ENCODE measurements around the gene TAF1D.

Gene TAF1D

DNA sequence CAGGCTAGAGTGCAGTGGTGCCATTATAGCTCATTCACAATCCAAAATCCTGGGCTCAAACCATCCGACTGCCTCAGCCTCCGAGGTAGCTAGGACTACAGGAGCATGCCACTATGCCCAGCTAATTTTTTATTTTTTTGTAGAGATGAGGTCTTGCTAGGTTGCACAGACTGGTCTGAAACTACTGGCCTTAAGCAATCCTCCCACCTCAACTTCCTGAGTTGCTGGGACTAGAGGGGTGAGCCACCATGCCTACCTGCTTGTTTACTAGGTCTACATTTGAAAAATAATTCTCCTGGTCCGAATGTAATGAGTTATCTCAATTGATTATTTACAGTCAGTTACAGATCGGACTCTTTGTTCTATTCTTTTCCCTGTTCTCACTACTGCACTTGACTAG is 22.0 kb downstream of the TAF1D start:
- no peak for DNase-seq

DNA sequence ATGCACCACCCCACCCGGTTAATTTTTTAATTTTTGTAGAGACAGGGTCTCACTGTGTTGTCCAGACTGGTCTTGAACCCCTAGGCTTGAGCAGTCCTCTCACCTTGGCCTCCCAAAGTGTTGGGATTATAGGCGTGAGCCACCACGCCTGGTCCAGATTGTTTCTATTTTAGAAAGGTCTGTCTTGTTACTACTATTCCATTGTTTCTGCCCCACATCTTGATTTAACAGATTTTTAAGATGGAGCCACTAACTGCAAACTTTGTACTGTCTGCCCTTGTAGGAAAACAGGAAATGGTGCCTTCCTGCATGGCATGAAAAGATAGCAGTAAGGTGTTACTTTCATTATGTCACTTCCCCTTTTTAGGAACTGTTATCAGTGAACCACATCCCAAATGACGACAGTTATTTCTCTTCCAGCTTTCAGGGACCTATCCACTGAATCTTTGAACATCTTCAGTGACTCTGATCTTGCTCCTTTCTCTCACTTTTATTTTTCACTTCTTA is 23.2 kb downstream of the TAF1D start:
- no peak for DNase-seq

DNA sequence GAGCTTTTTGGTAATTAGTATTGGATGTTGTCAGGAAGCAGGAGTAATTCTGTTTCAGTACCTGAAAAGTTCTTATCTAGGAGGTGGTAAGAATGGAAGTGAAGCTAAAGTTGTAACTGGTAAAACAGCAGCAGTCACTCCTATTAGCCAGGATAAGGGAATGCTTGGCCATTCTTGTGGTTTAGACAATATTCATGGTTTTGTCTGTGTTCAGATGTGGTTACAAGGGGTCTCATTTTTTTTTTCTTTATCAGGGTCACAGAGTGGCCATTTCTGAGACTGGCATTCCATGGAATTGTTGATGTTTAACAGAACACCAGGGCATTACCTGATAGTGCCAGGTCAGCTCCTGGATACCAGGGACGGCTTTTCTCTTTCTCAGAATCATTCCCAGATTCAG is 23.8 kb downstream of the TAF1D start:
- no peak for DNase-seq

DNA sequence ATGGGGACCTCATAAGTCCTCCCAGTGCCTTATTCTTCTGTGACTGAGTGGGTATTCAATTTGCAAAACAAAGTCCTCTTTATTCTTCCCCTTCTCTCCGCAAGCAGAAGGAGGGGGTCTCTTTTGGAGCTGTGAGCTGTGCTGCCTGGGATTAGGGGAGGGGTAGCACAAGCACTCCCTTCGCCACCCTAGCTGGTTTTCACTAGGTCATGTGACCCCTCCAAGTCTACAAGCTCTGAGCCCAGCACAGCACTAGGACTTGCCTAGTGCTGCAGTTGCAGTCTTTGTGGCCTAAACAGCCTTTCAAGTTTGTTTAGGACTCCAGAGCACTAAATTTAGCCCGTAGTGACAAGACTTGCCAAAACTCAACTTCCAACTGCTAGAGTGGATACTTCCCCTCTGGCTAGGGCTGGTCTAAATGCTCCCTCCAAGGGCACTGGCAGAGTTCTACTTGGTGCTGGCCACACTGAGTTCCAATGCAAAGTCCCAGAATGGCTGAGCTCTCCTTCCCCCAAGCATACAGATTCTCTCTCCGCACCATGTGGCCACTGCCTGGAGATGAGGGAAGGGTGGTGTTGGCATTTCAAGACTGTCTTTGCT is 25.4 kb downstream of the TAF1D start:
- DNase-seq = no peak

DNA sequence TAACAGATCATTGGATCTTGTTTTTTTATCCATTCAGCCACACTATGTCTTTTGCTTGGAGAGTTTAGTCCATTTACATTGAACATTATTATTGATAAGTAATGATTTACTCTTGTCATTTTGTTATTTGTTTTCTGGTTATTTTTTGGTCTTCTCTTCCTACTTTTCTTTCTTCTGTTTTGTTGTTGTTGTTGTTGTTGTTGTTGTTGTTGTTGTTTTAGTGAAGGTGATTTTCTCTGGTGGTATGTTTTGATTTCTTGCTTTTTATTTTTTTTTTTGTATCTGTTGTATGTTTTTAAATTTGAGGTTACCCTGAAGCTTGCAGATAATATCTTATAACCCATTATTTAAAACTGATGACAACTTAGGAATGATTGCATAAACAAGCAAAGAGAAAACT is 28.6 kb downstream of the TAF1D start:
- no peak for DNase-seq

DNA sequence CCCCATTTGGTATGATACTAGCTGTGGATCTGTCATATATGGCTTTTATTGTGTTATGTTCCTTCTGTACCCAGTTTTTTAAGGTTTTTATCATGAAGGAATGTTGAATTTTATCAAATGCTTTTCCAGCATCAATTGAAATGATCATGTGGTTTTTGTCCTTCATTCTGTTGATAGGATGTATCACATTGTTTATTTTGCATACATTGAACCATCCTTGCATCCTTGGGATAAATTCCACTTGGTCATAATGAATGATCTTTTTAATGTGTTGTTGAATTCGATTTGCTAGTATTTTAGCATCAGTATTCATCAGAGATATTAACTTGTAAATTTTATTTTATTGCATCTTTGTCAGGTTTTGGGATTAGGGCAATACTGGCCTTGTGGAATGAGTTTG is 31.1 kb downstream of the TAF1D start:
- DNase-seq = no peak

DNA sequence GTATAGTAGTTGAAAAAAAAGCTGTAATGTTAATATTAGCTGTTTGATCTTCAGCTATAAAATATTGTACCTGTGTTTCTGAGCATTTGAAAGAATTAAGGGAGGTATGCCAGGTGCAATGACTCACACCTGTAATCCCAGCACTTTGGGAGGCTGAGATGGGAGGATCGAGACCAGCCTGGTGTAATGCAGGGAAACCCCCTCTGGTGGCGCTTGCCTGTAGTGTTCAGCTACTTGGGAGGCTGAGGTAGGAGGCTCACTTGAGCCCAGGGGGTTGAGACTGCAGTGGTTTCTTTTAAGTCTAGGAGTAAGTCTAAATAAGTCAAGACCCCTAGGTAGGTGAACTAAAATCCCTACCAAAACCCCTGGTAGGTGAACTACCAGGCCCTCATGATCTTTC is 37.1 kb downstream of the TAF1D start:
- DNase-seq = no peak

DNA sequence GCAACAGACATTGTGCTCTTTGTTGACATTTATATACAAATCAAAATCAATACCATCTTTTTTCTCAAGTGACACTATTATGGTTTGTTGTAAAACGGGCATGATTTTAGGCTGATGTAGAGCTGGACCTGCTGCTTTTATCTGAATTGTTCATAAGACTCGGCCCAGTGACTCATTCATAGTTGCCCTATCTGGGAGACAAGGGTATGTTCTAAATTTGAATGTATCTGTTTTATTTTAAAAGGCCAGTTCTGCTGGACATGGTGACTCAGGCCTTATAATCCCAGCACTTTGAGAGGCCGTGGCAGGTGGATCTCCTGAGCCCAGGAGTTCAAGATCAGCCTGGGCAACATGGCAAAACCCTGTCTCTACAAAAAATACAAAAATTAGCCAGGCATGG is 40.5 kb downstream of the TAF1D start:
- no peak for DNase-seq

DNA sequence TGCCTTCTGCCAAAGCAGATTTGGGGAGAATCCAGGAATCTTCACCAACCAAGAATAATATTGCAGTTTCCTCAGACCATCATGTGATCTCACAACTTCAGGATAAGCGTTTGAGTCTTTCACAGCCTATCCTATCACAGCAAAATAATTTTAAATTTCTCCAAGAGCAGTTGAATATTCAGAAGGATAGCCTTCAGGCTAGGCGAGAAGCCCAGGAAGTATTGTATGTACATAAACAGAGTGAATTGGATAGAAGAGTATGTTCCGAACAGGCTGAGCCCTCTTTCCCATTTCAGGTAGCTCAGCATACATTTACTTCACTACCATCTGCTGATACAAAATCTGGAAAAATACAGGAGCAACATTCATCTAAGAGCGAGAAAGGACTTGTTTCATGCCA is 43.7 kb downstream of the TAF1D start:
- no peak for DNase-seq

DNA sequence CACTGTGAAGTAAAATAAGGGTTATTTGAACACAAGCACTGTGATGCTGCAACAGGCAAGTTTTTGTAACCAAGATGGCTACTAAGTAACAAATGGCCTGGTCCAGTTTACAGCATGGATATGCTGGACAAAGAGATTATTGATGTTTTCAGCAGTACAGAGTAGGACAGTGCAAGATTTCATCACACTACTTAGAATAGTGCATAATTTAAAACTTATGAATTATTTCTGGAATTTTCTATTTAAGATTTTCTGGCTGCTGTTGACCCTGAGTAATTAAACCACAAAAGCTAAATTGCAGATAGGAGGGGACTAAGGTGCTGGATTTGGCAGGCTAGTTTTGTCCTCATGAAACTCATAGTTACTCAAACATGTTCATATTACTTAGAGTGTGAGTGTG is 46.7 kb downstream of the TAF1D start:
- DNase-seq = no peak

DNA sequence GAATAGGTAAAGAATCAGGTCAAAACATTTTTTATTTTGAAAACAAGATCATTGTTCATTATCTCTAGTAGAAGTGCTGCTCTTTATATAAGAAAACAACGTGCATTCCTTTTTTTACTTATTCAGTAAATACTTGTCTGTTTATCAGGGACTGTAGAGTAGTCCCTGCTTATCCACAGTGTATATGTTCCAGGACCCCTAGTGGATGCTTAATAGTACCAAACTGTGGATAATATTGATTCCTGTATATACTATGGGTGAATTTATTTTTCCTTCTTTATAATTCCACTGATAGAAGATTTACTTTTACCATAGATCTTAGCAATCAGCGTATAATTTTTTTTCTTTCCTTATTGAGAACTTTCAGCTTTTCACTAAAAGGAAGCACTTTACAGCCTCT is 47.2 kb downstream of the TAF1D start:
- DNase-seq = no peak

DNA sequence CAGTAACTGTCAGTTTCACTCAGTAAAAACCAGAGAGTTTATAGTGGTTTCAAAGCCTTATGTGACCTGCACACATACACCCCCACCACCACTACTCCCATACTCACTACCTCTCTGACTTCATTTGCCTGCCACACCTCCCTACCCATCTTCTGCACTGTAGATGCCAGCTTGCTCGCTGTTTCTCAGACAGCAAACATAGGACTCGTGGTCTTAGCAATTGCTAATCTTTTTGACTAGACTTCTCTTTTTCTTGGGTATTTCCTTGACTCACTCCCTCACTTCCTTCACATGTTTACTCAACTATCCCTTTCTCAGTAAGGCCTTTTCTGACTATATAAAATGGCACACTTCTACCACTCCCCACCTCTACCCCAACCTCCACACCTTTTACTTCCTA is 52.1 kb downstream of the TAF1D start:
- no peak for DNase-seq

DNA sequence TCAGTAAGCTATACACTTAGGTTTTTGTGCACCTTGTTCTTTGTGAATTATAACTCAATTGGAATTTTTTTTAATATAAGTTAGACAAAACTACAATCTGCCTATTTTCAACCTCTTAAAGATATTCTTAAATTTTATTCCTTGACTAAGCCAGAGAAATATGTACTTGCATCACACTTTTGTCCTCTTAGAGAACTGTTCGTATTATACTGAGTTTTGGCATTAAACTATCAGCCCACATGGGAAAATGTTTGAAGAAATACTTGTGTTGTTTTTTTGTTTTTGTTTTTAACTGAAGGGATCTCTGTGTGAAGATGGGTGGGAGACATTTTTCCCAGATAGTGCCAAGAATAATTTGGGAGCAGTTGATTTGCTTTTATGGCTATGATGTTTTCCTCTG is 54.5 kb downstream of the TAF1D start:
- DNase-seq = no peak

DNA sequence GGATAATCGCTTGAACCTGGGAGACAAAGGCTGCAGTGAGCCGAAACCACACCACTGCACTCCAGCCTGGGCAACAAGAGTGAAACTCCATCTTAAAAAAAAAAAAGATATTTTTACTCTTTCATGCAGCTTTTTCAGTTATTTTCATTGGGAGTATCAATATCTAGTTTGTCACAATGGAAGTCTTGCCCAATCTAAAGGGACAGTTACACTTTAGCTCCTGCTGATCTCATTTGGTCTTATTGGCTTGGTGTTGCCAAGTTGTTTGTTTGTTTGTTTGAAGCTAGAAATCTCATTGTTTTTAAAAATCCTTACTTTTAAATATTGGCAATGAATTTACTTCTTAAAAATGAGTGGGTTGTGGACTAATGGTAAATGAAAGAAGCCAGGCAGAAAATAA is 55.1 kb downstream of the TAF1D start:
- DNase-seq = no peak
